Small intestine (tissue), 7 donors: ENCODE data around the gene GSN. TPM values are rescaled to one million over a fixed set of nuclear protein-coding genes. Genes with fewer than 3 reads are reported as not detected.
A peak's percentile ranks its signal among the peaks of the same experiment; 100 is the strongest.

Source experiments
- DNase-seq, 2 donors: peaks; one replicate each; pipeline versions ENCODE4 v3.0.0 to v3.0.0-alpha.2; 2013
- FAIRE-seq: peaks from 2 replicates; lab custom pipeline; 2012; peaks lifted over from hg19 to GRCh38; lab: Jason Lieb, UNC
- H3K27ac ChIP-seq, 3 donors: one replicate each; pipeline ENCODE4 v1.5.1; 2013; ENCODE audit warnings: low read length in 2 of 3, mild to moderate bottlenecking in 2 of 3, control low read depth in 1 of 3, inconsistent platforms in 1 of 3, low read depth in 1 of 3, moderate library complexity in 1 of 3
- H3K27me3 ChIP-seq, 3 donors: one replicate each; pipeline ENCODE4 v1.6.1; 2013; ENCODE audit warnings: low read length in 3 of 3, inconsistent platforms in 1 of 3; ENCODE audit not compliant: control insufficient read depth in 3 of 3, insufficient read depth in 3 of 3
- H3K36me3 ChIP-seq, 3 donors: one replicate each; pipeline ENCODE4 v1.6.1; 2013; ENCODE audit warnings: low read length in 3 of 3, inconsistent platforms in 1 of 3, low read depth in 1 of 3, mild to moderate bottlenecking in 1 of 3, moderate library complexity in 1 of 3; ENCODE audit not compliant: control insufficient read depth in 3 of 3, insufficient read depth in 2 of 3
- H3K4me1 ChIP-seq, 3 donors: one replicate each; pipeline ENCODE4 v1.6.1; 2013; ENCODE audit warnings: low read length in 2 of 3, inconsistent platforms in 1 of 3, low read depth in 1 of 3, mild to moderate bottlenecking in 1 of 3, moderate library complexity in 1 of 3; ENCODE audit not compliant: control insufficient read depth in 3 of 3, insufficient read depth in 2 of 3
- H3K4me3 ChIP-seq, 3 donors: one replicate each; pipeline ENCODE4 v1.5.1; 2013; ENCODE audit warnings: low read length in 3 of 3, control low read depth in 1 of 3, inconsistent platforms in 1 of 3, low read depth in 1 of 3, mild to moderate bottlenecking in 1 of 3, moderate library complexity in 1 of 3
- H3K9me3 ChIP-seq, 2 donors: one replicate each; pipeline ENCODE4 v1.6.1; 2013; ENCODE audit warnings: low read depth in 1 of 2, low read length in 1 of 2; ENCODE audit not compliant: control insufficient read depth in 2 of 2, insufficient read depth in 1 of 2
- WGBS, 3 donors: extraction: QIAGEN DNeasy Blood & Tissue Kit; methylation state at CpG; one replicate each; pipeline ENCODE4 v1.1.7; 2013; 5-methylcytosine and 5-hydroxymethylcytosine counted together
- polyA plus RNA-seq, 4 donors: library from polyadenylated mRNA; stranded (reverse) in 3 of 4; unstranded in 1 of 4; fragments of 200-250 nt in 3 of 4; fragments of 120-200 nt in 1 of 4; gene quantifications; one replicate each; pipeline versions ENCODE4 v1.2.1 to v1.2.3, GENCODE V29; 2013
- donor health status: healthy with polysubstance abuse.
- donor health status: control.
- donor health status: control.
- donor health status: Bipolar disorder and iron deficiency.
- donor health status: healthy.

Gene GSN
- polyA plus RNA-seq, 4 donors: 154 to 380 (median 201) TPM

DNA sequence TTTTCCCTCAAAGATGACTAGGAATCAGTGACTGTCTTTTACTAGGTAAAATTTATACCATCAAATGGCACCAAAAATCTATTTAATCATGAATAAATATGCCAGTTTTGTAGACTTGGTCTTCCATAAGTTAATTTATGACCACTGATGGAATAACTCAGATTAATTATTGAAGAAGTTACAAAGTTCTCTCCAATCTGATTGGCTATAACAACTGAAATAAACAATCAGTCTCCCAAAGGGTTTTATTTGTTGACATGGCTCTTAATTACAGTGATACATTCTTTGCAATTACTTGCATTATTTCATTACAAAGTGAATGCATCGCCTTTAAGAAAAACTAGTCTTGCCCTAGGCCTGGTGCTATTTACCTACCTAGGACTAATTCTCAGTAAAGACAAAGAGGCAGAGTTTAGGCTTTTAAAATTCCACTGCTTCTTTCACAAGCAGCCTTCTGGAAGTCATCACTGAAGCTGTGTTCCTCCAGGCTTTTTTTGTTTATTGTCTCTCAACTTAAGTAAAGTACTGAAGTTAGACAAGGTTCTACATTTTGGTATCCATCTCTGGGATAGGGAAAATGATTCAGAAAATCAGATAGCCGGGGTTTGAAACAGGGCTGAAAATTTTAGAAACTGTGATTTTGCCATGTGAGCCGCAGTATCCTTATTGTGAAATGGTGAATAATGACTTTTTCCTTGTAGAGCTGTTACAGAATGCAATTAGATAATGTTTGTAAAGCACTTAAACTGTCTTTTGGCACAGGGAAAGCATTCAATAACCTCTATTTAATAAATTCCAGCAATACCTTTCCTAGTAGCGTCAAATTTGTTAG lies 99.6 kb downstream of the GSN start:
- FAIRE-seq: no peak
- Histone ChIP-seq H3K4me3 (peak overlapping the region in 2 of 3 donors; percentile 5 to 64), H3K27me3 (no peaks in the 10 kb centered on the region), H3K36me3 (no peaks in the 10 kb centered on the region), H3K4me1 (peaks cover 4 to 40% (median 12%) of the 10 kb centered on the region in 3 donors), H3K9me3 (no peaks in the 10 kb centered on the region), H3K27ac (peak overlapping the region; percentile 27 to 70 (median 32))
- DNase-seq: peak; percentile 40 to 59
- 29 to 38% (median 34%) methylated on average over 4 of the region's 4 CpGs for WGBS, 3 donors

DNA sequence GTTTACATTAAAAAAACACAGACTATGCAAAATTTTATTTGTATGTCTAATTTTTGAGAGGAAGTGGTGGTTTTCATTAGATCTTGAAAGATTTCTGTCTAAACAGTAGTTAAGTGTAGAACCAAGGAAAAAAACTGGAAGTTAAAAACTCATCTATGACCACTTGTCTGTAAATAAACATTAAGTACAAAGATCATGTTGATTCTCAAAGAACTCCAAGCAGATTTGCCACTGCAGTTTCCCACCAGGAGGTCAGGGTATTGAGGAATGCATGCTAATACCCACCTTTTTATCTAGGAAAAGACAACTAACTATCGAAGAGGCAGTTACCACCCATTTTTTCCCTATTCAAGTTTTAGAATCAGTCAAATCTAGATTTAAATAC lies 100.2 kb downstream of the GSN start:
- peak overlapping the region in 1 of 3 donors; percentile 64 for H3K4me3 ChIP-seq
- no peaks in the 10 kb centered on the region for H3K27me3 ChIP-seq
- peaks cover 2 to 44% (median 9%) of the 10 kb centered on the region in 3 donors for H3K4me1 ChIP-seq
- H3K27ac ChIP-seq: peak overlapping the region; percentile 11 to 70 (median 70)
- FAIRE-seq (no peak), DNase-seq (peak in 1 of 2 donors; percentile 54)
- 3 to 16% (median 3%) methylated on average over 1 of the region's 1 CpG for WGBS, 3 donors
- no peaks in the 10 kb centered on the region for H3K36me3 ChIP-seq
- no peaks in the 10 kb centered on the region for H3K9me3 ChIP-seq

DNA sequence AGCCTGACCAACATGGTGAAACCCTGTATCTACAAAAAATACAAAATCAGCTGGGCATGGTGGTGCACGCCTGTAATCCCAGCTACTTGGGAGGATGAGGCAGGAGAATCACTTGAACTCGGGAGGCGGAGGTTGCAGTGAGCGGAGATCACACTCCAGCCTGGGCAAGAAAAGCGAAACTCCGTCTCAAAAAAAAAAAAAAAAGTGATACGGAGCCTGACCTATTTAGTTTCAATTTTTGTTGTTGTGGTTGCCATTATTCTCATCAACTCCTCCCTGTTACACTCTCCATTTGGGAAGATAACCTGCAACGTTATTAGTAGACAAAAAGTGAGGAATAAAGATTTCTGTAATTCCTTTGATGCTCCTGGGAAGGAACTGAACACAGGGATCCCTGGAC lies 100.8 kb downstream of the GSN start:
- Histone ChIP-seq H3K4me1 (peaks cover 0 to 44% (median 9%) of the 10 kb centered on the region in 3 donors), H3K27me3 (no peaks in the 10 kb centered on the region), H3K27ac (peak overlapping the region; percentile 62 to 90 (median 85)), H3K36me3 (no peaks in the 10 kb centered on the region), H3K9me3 (no peaks in the 10 kb centered on the region), H3K4me3 (peak overlapping the region; percentile 64 to 89 (median 82))
- no peak for DNase-seq
- no peak for FAIRE-seq
- 14 to 25% (median 22%) methylated on average over 8 of the region's 8 CpGs for WGBS, 3 donors

DNA sequence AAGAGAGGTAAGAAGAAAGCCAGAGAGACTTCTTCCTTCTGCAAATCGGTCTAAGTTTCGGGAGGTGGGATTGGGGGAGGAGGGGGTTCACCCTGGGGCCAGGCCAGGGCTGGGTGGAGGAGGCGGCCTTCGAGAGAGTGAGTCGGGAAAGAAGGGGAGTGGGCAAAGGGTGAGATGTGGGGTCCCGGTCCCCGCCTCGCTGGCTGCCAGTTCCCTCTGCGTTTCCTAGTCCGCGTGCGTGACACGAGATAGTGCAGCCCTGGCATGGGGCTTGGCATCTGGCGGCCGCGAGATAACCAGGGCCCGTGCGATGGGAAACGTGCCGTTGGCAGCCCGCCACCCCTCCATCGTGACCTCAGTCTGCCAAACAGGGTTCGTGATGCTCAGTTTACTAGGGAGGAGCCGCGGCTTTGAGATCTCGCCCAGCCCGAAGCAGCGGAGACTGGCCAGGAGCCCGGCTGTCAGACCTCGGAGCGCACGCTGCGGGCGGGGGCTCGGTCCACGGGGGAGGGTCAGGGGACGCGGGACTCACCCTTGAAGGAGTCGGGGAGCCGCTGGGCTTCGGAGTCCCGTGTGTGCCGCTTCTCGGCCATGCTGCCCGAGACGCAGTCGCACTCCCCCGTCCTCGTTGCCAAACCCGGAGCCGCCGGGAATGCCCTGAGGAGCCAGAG lies 101.8 kb downstream of the GSN start, which contains the start of gene STOM:
Gene STOM (minus strand): TSS at position 656 of the 671 bp plus-strand sequence. CDS start 63 bp downstream, at position 593.
- H3K27ac ChIP-seq: peak within 1 kb of the TSS; percentile 62 to 90 (median 85)
- WGBS, 3 donors: 1 to 5% (median 3%) methylated on average over 49 to 52 of the region's 52 CpGs
- no peaks in the 10 kb centered on the region for H3K36me3 ChIP-seq
- H3K9me3 ChIP-seq: no peaks in the 10 kb centered on the region
- DNase-seq (peak in 1 of 2 donors; percentile 60), FAIRE-seq (no peak)
- H3K27me3 ChIP-seq: no peaks in the 10 kb centered on the region
- peaks cover 0 to 43% (median 9%) of the 10 kb centered on the region in 3 donors for H3K4me1 ChIP-seq
- H3K4me3 ChIP-seq: peak within 1 kb of the TSS; percentile 64 to 89 (median 82)

DNA sequence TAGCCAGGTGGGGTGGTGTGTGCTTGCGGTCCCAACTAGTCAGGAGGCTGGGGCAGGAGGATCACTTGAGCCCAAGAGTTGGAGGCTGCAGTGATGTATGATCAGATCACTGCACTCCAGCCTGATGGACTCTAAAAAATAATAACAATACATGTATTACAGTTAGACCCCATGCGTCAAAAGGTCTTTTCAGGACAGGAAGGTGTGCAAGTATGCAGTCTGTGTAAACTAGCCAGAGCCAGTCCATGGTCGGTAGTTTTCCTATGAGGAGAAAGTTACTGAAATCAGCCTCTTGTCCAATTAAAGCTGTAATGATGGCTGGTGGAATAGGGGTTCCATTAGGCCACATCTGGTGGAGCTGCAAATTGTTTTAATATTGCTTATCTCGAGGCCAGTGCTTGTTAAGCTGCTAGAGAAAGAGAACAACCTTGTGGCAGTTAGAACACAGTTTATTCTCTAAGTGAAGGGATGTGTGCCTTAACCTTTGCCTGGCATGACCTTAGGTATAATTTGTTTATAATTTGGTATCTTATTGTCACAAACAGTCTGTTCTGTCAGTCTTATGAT lies 103.6 kb downstream of the GSN start:
- peaks cover 0 to 43% (median 4%) of the 10 kb centered on the region in 3 donors for H3K4me1 ChIP-seq

DNA sequence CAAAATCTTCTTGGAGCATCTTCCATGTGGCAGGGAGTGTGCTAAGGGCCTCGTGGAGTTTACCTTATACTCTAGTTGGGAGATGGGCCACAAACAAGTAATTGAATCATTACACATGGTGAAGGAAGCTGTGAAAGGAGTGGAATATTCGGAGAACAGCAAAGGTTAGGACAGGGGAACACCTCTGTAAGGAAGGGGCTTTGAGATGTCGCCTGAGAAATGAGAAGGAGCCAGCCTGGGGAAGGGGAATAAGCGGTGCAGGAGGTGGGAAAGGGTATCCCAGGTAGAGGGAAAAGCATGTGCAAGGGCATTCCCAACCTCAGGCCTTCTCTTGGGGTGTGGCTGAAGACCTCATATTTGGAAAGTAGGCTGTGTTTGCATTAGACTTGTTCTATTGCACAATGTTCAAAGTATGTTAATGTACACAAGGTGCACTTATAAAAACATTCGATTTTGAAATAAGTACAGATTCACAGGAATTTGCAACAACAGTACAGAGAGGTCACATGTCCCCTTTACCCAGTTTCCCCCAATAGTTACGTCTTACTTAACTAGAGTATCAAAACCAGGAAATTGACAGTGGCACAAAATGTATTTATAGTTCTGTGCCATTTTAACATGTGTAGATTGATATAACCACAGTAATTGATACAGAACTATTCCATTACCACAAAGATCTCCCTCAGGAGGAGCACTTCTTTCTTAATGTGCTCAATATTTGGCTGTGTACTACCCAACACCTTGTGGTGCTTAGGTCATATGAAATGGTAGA lies 104.5 kb downstream of the GSN start:
- H3K4me1 ChIP-seq: peaks cover 0 to 37% (median 4%) of the 10 kb centered on the region in 3 donors
- peak overlapping the region in 2 of 3 donors; percentile 55 to 62 for H3K27ac ChIP-seq
- 63 to 71% (median 65%) methylated on average over 6 of the region's 6 CpGs for WGBS, 3 donors
- DNase-seq (peak in 1 of 2 donors; percentile 65), FAIRE-seq (no peak)
- no peak overlapping the region for H3K4me3 ChIP-seq
- H3K9me3 ChIP-seq: no peaks in the 10 kb centered on the region
- H3K27me3 ChIP-seq: no peaks in the 10 kb centered on the region
- no peaks in the 10 kb centered on the region for H3K36me3 ChIP-seq

More for the DNA sequence above, 103.6 kb downstream of the GSN start:
- H3K9me3 ChIP-seq: no peaks in the 10 kb centered on the region
- FAIRE-seq (no peak), DNase-seq (peak in 1 of 2 donors; percentile 14)
- no peak overlapping the region for H3K4me3 ChIP-seq
- H3K36me3 ChIP-seq: no peaks in the 10 kb centered on the region
- H3K27me3 ChIP-seq: no peaks in the 10 kb centered on the region
- H3K27ac ChIP-seq: peak overlapping the region in 2 of 3 donors; percentile 28 to 62
- WGBS, 3 donors: 60 to 74% (median 69%) methylated on average over 4 of the region's 4 CpGs

DNA sequence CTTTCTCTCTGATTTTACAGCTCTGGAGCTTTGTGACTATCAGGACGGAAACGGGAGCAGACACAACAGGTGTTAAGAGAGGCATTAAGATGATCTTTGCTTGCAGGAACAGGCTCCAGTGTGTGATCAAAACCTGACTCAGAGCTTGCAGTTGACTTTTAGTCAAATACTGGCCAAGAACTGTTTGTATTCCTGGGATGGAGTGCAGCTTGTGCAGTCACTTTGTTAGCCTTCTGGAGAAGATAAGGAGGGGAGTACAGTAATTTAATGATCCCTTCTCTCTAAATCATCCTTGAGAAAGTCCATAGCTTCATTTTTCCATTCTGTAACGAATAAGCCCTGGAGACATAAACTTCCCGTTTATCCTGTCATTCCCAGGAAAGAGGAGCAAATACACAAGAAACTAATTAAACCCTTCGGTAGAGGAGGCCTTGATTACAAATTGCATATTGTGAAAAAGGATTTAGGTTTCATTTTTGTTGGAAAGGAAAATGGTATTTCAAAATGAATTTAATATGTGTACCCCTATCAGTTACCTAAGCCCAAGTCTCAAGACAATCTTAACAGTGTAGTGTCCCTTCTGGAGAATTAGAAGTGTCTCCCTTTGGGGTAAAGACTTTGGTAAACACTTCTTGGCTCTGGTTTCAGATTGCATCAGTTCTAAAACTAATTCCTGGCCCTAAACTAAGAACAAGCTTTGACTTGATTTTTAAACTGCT lies 105.2 kb downstream of the GSN start:
- no peak overlapping the region for H3K4me3 ChIP-seq
- WGBS, 3 donors: 43 to 63% (median 47%) methylated on average over 5 of the region's 5 CpGs
- H3K4me1 ChIP-seq: peaks cover 0 to 31% (median 4%) of the 10 kb centered on the region in 3 donors
- DNase-seq (peak in 1 of 2 donors; percentile 26), FAIRE-seq (no peak)
- peak overlapping the region; percentile 20 to 62 (median 55) for H3K27ac ChIP-seq
- H3K9me3 ChIP-seq: no peaks in the 10 kb centered on the region
- H3K36me3 ChIP-seq: no peaks in the 10 kb centered on the region
- H3K27me3 ChIP-seq: no peaks in the 10 kb centered on the region
